HG03108 (cell line): ENCODE measurements around the gene NBEA.
"Not testable (repeated sequence)": the region's sequence is repeated elsewhere in the genome, so short reads cannot be mapped to it uniquely, and the experiment has no call there.

Source experiments
- ATAC-seq: cut with Tn5 transposase; IDR thresholded peaks from one replicate; pipeline ENCODE4 v1.9.1; 2021; ENCODE audit warnings: moderate library complexity; ENCODE audit not compliant: unreplicated experiment

NBEA gene

DNA sequence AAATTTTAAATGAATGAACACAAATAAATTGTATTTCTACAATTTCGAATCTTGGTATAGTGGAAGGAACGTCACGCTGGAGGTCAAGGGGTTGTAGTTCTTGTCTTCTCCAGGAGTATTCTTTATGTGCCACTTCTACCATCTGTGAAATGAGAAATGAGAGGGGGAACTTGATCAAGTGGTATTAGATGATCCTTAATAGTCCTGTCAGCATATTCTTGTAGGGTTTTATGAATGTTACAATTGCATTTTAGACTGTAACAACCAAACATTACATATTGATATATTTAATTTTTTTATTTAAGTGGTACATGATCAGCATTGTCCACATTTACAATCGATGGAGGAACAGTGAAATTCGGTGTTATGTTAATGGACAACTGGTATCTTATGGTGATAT, 113.6 kb downstream of the NBEA start:
- ATAC-seq, result no peak

DNA sequence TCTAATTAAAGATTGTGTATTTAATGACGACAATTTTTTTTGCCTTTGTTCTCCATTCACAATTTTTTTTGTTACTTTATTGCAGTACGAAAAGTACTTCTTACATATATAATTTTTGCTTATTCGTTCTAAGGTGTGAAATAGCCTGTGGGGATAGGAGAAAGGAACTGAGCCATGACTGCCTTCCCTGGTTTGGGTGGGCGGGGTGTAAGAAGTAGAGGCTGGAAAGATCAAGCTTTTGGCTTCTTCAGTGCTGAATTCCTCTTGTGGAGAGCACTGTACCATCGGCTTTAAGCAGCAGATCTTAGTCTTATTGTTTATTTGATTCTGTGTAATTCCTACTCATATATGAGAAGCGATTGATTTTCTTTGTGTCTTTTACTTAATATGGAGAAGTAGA, 115.8 kb downstream of the NBEA start:
- ATAC-seq, result no peak

DNA sequence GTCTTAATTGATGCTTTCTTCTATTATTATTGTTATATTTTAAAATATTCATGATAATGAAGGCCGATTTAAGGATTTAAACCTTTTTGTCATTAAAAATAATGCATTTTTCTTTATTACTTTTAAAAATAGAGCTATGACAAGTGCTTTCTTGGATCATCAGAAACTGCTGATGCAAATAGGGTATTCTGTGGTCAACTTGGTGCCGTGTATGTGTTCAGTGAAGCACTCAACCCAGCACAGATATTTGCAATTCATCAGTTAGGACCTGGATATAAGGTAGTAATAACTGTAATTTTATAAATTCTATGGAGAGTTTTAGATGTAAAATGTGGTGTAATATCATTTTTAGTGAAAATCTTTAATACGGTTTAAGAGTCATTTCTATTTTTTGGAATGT, 116.5 kb downstream of the NBEA start:
- ATAC-seq, result not testable (repeated sequence)

DNA sequence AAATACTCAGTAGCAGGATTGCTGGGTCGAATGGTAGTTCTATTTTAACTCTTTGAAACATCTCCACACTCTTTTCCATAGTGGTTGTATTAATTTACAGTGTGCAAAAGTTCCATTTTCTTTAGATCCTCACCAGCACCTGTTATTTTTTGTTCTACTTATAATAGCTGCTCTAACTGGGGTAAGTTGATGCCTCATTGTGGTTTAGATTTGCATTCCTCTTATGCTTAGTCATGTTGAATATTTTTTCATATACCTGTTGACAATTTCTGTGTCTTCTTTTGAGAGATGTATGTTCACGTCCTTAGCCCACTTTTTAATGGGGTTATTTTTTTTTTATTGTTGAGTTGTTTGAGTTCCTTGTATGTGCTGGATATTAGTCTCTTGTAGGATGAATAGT, 144.6 kb downstream of the NBEA start:
- ATAC-seq, result no peak

- no peak for ATAC-seq
These were observed 150.2 kb downstream of the NBEA start for GRCh38 chr13:35092251-35092650.

DNA sequence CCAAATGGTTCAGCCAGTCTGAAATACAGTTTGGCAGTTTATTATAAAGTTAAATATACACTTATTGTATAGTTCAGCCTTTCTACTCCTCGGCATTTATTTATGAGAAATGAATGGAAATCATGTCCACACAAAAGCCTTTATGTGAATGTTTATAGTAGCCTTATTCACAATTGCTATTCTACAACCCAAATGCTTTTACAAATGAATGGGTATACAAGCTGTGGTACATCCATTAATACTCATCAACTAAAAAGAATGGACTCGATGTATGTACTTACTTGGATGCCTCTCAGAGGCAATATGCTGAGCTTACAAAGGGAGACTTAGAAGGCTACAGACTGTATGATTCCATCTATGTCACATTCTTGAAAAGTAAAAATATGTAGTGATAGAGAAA, 150.7 kb downstream of the NBEA start:
- no peak for ATAC-seq

DNA sequence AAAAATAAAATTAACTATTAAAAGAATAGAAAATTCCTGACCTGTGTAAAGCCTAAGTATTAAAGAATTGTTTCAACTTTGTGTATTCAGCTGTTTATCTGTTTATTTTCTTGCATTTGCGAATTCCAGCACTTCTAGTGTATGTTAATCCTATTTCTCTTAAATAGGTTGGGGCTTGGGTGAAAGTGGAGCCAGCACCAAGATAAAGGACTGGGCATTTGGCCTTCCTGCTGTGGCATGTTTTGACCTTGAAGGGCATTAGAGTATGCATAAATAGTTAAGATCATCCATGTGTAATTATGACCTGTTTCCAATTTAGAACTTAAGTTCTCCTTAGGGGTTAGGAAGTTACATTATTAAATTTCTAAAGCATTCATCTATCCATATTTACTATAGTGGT, 151.3 kb downstream of the NBEA start:
- no peak for ATAC-seq

DNA sequence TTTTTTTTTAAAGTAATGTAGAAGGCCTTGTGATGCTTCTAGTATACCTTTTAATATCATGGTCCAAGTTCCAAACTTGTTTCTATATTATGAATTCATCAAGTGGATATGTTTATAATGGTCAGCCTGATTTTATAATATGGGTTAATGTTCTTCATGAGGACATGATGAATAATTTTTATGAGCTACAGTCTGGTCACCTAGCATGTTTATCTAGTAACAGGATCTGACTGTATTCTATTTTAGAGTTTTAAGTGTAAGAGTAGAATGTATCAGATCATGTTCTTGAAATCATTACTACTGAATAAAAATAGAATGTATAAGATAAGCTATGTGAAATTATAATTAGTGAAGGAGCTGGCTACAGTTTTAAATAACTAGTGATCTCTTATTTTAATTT, 164.7 kb downstream of the NBEA start:
- ATAC-seq, result not testable (repeated sequence)

DNA sequence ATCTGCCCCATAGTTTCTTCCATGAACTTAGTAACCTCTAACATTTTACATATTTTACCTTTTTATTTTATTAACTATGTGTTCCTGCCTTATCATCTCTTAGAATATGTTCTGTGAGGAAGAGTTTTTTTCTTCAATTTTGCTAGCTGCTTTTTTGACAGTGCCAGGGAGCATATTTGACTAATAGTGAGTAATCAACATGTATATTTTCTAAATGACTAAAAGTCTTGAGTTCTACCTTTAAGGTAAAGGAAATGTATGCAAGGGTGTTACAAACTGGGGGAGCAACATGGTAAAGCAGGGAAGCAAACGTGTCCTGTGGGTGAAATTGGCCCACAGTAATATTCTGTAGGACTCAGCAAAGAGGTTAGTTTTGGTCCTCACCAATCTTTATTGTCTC, 165.5 kb downstream of the NBEA start:
- no peak for ATAC-seq

- not testable (repeated sequence) for ATAC-seq
These were observed 171.5 kb downstream of the NBEA start for GRCh38 chr13:35113612-35114011.

GRCh38 chr13:35127466-35127865, 185.4 kb downstream of the NBEA start:
- no peak for ATAC-seq

DNA sequence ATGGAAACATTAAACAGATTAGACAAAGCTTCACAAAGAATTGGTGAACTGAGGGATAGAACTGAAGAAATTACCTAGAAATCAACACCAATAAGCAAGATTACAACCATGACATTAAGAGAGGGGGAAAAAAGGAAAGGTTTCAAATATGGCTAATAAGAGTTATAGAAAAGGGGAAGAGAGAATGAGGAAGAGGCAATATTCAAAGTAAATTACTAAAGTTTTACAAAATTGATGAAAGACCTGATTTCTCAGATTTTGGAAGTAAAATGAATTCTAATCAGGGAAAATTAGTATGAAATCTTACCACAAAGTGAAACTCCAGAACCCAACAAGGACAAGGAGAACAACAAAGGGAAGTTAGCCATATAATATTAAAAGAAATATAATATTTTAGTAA, 187.4 kb downstream of the NBEA start:
- no peak for ATAC-seq

GRCh38 chr13:35131471-35131870, 189.4 kb downstream of the NBEA start:
- ATAC-seq, result no peak

GRCh38 chr13:35136585-35136984, 194.5 kb downstream of the NBEA start:
- no peak for ATAC-seq

DNA sequence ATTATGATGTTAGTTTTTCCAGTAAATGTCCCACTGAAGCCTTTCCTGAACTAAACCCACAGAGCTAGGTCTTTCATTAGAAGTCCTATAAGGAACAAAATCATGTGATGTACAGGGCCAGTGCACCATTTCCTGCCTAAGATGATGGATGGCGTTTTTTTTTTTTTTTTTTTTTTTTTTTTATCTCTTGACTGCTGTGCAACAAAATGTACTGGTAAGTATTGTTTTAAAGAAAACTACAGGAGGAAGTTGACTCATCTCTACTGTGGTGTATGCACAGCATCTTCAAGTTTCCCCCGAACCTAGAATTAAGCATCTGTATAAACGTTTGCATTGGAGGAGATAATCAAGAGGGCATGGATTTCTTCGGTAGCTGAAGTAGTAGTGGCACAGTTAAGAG, 197.5 kb downstream of the NBEA start:
- ATAC-seq, result no peak

GRCh38 chr13:35140321-35140720, 198.3 kb downstream of the NBEA start:
- ATAC-seq, result no peak

DNA sequence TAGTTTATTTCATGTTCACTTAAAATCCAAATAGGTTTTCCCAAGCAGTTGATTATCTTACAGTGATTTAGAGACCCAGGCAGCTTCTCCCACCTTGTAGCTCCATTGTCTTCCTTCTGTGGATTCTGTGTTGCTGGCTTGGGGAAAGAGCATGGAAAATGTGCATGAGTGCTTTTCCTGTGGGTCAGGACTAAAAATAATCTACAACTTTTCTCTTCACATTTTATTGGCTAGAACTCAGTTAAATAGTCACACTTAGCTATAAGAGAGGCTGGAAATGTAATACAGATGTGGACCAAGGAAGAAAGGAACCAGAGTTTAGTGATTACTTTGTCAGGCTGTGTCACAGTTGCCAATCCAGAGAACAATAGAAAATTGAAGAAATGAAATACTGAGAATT, 198.8 kb downstream of the NBEA start:
- ATAC-seq, result no peak

DNA sequence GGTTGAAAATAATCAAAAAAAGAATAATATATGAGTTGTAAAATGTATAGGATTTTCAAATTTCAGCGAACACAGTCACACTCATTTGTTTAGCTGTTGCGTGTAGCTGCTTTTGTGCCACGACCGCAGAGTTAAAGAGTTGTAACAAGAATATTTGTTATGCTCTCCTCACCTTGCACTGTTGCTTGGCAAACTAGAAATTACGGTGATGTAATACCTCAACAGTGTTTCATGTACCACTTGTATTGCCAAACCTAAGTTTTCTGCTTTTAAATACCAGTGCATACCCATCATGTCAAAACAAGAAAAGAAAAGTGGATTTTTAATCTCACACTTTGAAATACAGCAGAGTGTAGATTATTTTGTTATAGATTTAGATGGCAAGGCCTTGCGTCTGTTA, 201.1 kb downstream of the NBEA start:
- no peak for ATAC-seq

- no peak for ATAC-seq
These were observed 202.3 kb downstream of the NBEA start for GRCh38 chr13:35144166-35144890.

GRCh38 chr13:35146686-35147085, 204.6 kb downstream of the NBEA start:
- ATAC-seq, result no peak

DNA sequence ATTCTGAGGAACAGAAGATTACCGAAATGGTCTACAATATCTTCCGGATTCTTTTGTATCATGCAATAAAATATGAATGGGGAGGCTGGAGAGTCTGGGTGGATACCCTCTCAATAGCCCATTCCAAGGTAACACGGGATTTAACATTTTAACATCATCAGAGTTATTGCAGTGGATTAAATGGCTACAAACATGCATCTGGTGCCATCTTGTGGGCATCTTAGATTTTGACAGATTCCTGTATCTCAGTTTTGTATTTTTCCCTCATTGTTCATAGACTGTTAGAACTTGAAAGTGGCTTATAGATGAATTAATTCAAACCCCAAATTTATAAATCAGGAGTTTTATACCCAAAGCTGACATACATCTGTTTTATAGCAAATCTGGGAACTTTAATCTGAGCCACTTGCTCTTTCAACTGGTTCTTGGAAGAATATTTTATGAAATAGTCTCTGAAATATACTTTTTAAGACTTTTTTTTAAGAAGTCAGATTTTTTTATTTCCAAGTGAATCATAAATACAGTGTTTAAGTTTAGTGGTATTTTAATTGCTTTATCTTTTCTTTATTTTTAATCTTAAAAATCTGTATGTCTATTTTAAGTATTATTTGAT, 215.2 kb downstream of the NBEA start:
- no peak for ATAC-seq

- ATAC-seq, result no peak
These were observed 217.0 kb downstream of the NBEA start for GRCh38 chr13:35159041-35159440.

- ATAC-seq, result no peak
These were observed 218.8 kb downstream of the NBEA start for GRCh38 chr13:35160896-35161295.
